ENCODE measurements around the gene NOG. TPM values are rescaled to one million over a fixed set of nuclear protein-coding genes. Genes with fewer than 3 reads are reported as not detected.

Gene NOG
- total RNA-seq, 1 donor from 2014 or later = 12.1 TPM

DNA sequence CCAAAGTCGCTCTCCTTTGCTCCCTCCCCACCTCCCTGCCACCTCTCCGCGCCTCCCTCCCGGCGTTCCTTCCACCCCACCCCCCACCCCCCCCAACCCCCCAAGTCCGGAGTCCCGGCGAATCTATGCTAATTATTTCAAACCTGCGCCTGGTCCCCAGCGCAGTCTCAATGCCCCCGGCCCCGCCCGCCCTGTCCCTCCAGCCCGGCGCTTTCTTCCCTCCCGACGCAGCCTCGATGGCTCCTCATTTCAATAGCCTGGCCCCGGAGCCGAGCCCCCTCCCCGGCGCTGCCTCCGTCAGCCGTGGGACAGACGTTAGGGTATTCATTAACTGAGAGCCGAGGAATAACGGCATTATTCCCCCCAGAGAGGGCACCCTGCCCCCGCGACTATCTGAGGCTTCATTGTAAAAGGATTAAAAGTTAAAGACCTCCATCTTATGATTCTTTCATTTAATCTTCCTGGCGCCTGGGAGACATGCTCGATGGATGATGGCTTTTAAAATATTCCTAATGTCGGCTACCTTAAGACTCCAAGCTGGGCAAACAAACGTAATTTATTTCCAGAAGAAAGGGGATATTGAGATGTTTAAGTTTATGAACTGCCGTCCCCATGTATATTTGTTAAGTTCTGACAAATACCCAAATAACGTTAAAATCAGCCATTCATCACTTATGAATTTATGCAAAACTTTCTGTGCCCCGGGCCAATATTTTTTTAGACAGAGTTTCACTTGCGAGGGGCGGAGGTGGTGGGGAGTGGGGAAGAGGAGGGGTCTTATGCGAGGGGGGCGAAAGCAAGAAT, 3.4 kb downstream of the NOG start:
- DNase-seq (ENCODE audit: extremely low read depth, low read depth, low spot score) = no peak

DNA sequence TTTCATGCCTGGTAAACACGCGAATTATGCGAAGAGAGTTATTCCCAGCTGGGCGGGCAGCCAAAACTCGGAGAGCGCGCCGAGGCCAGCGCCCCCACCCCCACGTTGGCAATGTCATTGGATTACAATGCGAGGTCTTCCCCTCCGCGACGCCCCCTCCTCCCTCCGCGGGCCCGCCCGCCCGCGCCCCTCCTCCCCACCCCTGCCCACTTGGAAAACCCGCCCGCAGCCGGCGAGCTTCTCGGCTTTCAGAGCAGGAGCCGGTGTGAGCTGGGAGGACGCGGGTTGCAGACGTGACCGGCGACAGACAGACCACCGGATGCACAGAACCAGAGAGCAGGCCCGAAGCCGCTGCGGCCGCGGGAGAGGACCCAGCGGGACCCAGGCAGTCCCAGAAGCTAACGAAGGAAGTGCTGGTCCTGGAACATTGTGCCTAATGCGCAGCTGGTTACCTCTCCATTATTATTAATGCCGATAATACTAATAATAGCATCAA, 4.0 kb downstream of the NOG start:
- DNase-seq (ENCODE audit: extremely low read depth, low read depth, low spot score) = no peak

DNA sequence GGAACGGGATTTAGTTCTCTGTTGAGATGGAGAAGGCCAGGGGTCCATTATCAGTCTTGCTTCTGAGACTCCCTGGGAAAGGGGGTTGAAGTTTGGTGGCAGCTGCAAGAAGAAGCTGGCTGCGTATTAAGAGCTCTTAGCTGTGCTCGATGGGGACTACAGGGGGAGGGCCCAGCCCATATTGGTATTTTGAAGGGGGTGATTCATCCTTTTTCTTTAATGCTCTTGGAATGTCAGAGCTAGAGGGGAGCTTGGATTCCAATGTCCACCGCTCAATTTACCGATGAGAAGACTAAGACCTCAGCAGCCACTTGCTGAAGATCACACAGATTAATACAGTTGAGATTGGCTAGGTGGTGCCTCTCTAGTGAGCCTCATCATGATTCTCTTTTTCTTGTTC, 5.0 kb downstream of the NOG start:
- no peak for DNase-seq (ENCODE audit: extremely low read depth, low read depth, low spot score)

DNA sequence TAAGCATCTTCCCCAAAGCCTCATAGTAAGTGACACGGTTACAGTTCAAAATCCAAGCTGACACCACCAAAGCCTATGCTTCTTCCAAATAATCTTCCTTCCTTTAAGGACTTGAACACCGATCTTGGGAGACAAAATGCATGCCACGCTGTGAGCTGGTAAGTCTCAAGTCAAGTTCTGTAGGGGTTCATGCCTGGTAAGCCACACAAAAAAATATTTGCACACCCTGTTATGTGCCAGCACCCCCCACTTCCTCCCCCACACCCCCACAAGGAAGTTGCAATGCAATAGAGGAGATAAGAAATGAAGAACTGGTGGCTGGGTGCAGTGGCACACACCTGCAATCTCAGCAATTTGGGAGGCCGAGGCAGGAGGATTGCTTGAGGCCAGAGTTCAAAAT, 5.6 kb downstream of the NOG start:
- no peak for DNase-seq (ENCODE audit: extremely low read depth, low read depth, low spot score)

DNA sequence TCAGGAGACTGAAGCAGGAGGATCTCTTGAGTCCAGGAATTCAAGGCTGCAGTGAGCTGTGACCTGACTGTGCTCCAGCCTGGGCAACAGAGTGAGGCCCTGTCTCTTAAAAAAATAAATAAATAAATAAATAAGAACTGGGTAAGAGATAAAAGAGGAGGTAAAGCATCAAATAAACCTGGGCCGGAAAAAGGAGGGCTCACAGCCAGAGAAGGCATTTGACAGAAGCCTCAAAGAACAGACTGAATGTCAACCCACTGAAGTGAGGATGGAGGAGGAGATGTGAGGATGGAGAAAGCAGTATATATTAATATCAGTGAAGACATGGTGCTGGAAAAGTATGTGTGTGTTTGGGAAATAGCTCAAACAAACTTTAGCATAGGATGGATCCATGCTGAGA, 6.1 kb downstream of the NOG start:
- DNase-seq (ENCODE audit: extremely low read depth, low read depth, low spot score) = no peak

DNA sequence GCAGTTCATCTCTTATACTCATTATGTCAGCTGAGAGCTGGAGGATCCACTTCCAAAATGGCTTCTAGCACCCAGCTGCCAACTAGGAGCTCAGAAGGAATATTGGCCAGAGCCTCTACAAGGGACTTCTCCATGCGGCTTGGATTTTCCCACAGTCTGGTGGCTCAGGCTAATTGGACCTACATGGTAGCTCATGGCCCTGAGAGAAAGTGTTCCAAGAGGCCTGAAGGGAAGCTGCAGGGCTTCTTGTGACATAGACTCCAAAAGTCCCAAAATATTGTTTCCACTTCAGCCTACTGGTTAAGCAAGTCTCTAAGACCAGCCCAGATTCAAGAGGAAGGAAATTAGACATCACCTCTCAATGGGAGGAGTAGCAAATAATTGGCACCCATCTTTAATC, 6.8 kb downstream of the NOG start:
- no peak for DNase-seq (ENCODE audit: extremely low read depth, low read depth, low spot score)

DNA sequence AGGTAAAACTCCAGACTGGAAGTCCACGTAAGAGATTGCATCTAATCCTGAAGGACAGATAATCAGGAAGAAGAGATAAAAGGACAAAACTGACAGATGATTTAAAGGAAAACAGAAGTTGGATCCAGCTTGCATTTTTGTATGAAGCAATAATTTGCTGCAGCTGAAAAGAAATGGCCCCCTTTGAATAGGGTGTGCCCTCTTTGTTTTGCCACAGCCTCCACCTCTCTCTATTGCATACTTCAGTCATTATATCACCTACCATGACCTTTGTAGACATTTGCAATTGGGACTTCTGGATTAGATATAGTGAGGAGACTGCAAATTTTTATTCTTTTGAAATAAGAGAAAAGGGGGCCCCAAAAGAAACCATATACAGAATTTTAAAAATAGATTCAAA, 8.1 kb downstream of the NOG start:
- no peak for DNase-seq (ENCODE audit: extremely low read depth, low read depth, low spot score)

DNA sequence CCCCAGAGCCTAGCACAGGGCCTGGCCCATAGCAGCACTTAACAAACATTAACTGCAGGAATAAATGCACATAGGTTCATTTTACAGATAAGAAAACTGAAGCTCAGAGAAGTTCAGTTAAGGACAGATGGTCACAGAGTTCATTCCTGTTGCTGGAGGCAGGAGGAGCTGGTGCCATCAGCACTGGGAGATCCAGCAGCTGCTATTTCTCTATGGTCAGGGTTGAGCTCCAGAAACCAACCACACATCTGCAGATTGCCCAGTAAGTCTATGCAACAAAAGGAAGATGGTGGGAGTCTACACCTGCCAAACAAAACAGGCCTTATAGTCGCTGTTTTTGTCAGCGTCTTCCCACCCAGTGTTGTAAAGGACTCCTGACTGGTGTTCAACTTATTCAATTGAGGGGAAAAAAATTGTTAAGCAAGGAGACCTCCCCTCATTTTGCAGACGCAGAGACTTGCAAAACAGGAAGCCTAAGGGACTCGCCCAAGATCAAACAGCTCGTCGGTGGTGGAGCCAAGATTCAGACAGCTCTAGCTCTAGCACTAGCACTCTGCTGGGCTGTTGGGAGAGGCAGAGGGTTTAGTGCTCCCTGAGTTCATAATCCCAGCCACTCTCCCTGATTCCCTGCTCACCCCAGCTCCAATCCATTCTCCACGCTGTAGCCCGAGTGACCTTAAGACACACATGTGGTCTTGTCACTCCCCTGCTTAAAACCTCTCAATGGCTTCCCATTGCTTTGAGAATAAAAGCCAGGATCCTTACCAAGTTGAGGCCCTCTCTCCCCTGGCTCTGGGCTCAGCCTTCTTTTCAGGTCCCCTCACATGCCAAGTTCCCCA, 9.0 kb downstream of the NOG start:
- DNase-seq (ENCODE audit: extremely low read depth, low read depth, low spot score) = no peak

DNA sequence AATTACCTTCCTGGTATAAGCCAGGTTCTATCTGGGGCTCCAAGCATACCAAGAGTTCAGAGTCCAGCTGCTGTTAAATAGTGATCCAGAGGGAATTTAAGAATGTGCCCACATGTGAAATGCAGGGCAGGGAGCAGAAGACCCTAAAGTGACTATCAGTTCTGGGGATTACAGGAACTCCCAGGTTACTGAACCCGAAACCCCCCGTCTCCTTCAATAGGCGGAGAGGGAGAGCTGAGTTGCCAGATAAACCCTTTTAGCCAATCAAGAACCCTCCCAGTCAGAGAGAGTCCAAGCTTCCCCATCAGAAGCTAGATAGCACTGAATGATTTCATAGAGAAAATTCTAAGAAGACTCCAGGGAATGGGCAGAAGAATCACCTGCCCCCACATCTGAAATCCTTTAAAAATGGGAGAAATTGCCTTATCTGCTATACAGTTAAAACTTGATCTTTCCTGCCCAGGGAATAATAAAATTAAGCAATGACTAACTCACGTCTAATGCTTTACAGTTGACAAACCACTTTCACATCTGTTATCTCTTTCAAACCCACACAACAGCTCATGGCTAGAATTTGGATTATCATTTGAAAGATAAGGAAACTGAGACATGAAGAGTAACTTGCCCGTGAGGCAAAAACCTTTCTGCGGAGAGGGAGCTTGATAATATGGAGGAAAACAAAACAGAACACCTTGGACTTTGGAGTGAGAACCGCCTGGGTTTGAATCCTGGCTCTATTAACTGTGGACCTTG, 10.2 kb downstream of the NOG start:
- no peak for DNase-seq (ENCODE audit: extremely low read depth, low read depth, low spot score)

DNA sequence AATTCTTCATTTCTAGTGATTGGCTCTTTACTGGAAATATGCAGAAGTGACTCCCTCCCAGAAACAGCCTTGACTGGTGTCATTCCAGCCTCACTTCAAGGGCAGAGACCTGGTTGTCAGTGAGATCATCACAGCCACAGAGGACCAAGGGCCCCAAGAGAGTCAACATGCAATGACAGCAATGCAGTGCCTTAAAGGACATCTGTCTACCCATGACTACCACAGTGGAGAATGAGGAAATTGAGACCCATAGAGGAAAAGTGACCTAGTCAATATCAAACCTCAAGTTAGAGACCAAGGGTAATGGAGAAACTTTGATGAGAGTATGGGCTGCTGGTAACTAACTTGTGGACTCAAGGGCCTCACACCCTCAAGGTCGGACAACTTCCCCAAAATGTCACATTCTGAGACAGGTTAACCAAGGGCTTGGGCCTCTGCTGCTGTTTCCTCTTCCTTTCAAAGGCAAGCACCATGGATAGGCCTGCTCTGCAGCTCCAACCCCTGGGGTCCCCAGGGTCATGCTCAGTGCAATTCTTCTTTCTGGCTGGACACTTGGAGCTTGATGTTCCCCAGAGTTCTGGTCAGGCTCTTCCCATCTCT, 11.3 kb downstream of the NOG start:
- no peak for DNase-seq (ENCODE audit: extremely low read depth, low read depth, low spot score)

DNA sequence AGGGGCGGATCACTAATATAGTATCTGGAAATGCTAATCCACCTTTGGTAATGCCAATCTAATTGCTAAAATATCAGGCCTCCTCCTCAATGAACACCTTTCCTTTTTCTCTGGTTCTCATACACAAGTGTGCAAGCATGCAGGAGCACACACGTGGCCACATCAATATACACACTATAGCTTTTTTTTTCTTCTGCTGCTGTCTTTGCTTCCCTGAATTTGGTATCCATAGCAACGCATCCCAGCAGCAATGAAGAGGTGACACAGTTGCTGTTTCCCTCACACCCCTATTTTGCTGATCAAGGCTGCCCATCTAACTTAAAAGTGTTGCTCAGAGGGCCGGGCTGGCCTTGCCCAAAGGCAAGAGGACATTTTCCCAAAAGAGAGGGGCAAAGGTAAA, 15.4 kb downstream of the NOG start:
- DNase-seq (ENCODE audit: extremely low read depth, low read depth, low spot score) = no peak

DNA sequence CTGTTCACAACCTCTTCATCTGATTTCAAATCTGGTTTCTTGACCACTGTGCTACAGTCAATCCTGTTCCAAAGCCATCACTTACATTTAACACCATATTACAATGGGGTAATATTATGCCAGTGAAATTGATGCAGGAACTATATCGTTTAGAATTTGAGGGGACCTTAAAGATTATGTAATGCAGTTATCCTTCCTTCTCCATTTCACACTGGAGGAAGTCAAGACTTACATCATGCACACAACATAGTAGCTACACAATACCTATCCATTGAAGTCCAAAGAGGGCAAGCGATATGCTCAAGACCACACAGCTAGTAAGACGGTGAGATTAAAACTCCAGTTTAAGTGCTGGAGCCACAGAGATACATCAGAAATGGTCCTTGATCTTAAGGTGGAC, 16.8 kb downstream of the NOG start:
- DNase-seq (ENCODE audit: extremely low read depth, low read depth, low spot score) = no peak

DNA sequence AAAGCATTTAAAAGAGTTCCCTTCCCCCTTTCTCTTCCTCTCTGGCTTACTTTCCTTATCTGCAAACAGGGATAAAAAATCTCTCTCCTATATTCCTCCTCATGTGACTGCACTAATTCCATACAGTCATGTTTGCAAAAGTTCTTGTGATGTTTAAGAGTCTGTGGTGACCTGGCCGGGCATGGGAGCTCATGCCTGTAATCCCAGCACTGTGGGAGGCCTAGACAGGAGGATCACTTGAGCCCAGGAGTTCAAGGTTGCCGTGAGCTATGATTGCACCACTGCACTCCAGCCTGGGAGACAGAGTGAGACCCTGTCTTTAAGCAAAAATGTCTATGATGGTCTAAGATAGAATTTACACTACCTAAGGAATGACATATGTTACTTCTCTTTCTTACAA, 19.6 kb downstream of the NOG start:
- DNase-seq (ENCODE audit: extremely low read depth, low read depth, low spot score) = no peak

DNA sequence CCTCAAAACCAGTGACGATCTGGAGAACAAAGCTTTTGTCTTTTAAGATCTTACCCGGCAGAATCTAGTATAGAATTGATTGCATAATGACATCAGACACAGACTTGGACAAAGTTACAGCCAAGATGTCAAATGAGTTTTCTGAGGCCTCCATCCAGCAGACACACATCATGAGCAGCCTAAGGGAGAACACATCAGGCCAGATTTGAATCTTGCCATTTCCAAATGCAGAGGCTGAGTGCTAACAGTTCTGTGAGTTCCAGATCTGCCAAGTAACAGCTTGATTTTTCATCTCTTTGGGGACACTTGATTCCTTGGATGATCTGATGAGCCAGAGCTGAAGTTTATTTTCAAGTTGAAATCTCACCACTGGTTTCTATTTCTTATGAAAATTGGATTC, 21.0 kb downstream of the NOG start:
- no peak for DNase-seq (ENCODE audit: extremely low read depth, low read depth, low spot score)

DNA sequence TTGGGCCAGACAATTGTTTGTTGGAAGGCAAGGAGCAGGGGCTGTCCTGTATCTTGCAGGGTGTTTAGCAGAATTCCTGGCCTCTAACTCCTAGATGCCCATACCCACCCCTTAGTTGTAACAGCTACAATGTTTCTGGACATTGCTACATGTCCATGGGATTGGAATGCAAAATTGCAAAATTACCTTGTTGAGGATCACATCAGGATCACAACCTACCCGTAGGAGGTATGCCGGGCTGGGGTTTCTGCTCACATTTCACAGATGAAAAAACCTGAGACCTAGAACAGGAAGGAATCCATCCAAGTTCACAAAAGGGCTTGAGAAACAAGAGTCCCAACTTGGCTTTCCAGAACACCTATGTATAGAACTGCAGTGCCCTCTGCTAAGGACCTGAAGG, 22.7 kb downstream of the NOG start:
- no peak for DNase-seq (ENCODE audit: extremely low read depth, low read depth, low spot score)

DNA sequence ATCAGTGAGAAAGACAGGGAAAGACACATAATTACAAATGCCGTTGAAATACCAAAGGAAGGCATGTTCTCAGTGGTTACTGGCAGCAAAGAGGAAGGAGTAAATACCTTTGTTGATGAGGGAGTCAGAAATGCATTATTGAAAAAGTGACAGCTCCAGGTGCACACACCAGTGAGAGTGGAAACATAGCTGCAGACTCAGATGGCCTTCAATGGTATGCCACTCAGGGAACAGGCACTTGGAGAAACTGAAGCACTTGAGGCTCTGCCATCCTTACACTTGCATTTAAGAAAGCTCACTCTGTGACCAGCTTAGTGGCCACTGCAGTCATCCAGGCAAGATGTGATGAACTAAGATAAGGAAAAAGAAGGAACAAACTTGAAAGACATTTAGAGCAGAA, 29.9 kb downstream of the NOG start:
- DNase-seq (ENCODE audit: extremely low read depth, low read depth, low spot score) = no peak

DNA sequence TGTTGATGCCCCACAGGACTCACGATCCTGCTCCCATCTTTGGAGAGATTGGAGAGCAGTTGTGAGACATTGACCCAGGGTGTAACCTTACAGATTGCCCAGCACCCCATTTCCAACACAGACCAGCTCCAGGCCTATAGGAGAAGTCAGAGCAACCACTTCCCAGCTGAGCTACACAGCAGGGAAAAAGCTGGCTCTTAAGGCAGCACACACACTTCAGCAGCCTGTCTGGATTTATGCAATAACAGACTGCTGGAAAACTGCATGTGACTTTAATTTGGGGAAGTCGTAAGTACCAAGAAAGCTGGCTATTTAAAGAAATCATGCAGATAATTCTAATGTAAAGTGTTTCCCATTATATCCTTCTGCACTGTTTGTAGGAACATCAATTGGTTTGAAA, 30.8 kb downstream of the NOG start:
- DNase-seq (ENCODE audit: extremely low read depth, low read depth, low spot score) = no peak

DNA sequence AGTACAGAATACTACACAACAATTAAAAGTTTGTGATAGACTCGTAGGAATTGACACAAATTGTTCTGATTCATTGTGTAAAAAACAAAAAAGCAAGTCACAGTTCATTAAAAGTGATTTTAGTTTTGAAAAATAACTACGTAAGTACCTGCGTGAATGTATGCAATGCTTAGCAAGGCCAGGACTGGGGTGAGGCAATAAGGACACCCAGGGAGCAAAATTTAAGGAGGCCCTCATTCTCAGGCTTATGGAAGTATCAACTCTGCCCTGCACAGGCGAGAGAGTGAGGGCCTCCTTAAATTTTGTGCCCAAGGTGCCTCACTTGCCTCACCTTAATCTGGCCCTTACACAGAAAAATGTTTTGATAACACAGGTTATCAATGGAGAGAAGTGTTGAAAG, 31.4 kb downstream of the NOG start:
- no peak for DNase-seq (ENCODE audit: extremely low read depth, low read depth, low spot score)

DNA sequence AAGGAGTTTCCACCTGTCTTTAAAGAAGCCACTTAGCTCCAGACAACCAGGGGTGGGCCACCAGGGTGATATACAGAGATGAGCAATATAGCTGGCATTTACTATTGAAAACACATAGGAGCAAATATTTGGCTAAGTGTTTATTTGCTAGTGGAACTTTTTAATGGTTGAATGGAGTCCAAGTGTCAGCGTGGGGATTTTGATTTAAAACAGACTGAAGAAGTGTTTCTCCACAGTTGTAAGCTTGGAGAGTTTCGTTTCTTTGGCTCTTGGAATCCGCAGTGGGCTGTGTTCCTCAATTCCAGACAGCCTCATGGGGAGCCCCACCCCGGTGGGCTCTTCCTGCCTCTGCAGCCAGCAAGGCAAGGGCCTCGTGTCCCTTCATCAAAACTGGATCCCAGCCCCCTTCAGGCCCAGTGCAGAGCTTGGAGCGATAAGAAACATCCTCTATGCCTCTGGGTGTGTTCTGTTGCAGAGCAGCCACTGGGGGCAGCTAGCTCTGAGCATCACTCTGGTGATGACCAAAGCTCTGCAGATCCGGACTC, 36.1 kb downstream of the NOG start:
- no peak for DNase-seq (ENCODE audit: extremely low read depth, low read depth, low spot score)

DNA sequence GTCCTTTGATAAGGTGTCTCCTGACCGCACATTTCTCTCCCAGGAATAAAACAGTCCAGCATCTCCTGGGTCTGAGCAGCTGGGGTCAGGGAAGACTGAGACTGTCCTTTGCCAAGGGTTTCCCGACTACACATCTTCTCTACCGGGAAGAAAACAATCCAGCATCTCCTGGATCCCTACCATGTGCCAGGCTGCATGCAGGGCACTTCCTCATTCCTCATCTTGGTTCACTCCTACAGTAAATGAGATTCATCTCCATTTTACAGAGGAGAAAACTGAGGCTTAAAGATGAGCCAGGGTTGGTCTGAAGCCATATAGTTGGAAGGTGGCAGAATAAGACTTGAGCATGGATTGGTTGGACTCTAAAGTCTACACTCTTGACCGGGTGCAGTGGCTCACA, 36.7 kb downstream of the NOG start:
- DNase-seq (ENCODE audit: extremely low read depth, low read depth, low spot score) = no peak

DNA sequence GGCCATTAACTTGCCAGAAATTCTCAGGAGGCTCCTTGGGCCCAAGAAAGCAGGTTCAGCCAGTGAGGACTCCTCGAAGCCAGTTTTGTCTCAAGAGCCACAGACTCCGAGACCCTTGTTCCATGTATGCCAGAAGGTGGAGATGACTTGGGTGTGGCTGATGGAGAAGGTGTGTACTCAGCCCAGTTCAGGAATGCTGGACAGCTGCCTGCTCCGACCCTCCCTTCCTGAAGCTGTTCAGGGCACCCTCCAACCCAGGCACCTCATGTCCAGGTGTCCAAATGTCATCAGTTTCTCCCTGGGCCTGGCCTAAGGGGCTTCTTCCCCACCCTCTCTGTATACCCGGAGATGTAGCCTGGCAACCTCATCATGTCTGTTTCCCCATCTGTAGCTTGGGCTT, 40.2 kb downstream of the NOG start:
- DNase-seq (ENCODE audit: extremely low read depth, low read depth, low spot score) = no peak

Data from glomerular endothelial cell (primary cell).